GM19238 (cell line): ENCODE data around the gene KIAA1217.
A peak's percentile ranks its signal among the peaks of the same experiment; 100 is the strongest.

Source experiments
- DNase-seq: peaks from one replicate; pipeline ENCODE4 v3.0.0; 2011; ENCODE audit warnings: low spot score; ENCODE audit not compliant: insufficient read length

Gene KIAA1217

DNA sequence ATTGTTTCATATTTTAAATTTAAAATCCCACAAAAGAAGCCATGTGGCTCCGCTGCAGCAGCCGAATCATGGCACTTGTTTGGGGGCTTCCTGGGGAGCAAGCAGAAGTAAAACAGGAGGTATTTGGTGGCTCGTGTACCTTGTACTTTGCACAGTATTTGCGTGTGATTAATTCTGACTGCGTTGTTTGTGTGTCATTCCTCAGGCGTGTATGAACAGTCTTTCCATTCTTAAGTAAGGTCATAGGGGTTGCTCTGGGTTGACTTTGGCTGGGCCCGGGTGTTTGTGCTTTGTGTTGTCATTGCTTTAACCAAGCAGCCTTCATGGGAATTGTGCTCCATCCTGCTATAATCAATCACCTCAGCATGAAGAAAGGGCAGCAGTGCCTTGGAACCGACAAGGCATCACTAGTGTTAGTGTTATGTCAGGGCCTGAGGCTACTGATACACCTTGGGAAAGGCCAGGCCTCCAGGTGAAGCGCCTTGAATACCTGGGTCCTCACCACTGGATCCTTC lies 332.4 kb downstream of the KIAA1217 start:
- no peak for DNase-seq

DNA sequence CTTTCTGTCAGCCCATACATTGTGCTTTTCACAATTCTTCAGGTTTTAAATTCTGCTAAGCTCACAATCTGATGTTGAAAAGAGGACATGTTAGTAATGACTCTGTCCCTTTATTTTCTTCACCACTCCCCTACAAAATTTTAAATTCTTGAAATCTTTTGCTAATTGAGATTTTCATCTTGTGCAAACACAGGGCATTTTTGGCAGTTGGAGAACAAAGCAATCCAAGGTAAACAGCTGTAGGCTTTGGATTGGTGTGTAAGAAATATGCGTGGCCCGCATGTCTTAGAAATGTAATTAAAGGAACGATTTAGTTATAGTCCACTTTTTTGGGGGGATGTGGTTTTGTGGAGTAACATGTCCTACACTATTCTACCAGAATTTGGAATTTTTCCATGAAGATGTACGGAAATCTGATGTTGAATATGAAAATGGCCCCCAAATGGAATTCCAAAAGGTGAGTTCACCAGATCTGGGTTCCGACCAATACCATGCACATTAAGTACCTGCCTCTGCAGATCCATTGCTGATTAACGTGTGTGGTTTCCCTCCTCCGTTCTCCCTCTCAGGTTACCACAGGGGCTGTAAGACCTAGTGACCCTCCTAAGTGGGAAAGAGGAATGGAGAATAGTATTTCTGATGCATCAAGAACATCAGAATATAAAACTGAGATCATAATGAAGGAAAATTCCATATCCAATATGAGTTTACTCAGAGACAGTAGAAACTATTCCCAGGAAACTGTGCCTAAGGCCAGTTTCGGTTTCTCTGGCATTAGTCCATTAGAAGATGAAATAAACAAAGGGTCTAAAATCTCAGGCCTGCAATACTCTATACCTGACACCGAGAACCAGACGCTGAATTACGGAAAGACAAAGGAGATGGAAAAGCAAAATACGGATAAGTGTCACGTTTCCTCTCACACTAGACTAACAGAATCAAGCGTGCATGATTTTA lies 333.7 kb downstream of the KIAA1217 start:
- no peak for DNase-seq

DNA sequence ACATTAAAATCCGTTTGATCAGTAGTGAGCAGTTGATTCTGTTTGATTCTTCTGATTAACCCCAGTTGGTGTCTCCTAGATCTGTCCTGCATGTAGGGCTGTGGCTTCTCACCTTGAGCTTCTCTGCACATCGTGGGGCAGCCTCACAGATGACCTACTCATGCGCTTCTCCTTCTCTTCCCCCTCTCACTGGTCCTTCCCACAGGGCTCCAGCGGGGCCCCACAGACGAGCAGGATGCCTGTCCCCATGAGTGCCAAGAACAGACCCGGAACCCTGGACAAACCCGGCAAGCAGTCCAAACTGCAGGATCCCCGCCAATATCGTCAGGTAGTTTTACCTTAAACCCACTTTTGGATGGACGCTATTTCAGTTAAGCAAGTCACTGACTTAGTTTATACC lies 335.8 kb downstream of the KIAA1217 start:
- DNase-seq = no peak

DNA sequence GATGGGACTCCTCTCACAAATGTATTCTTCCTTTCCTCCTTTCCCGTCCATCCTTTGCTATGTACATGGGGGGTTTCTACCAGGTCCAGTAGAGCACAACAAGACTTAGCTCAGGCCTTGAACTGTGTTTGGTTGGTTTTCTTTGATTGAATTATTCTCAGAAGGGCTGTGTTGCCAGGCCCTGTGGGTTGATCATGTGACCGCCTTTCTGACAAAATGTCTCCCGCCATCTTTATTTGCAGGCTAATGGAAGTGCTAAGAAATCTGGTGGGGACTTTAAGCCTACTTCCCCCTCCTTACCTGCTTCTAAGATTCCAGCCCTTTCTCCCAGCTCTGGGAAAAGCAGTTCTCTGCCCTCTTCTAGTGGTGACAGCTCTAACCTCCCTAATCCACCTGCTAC lies 336.6 kb downstream of the KIAA1217 start:
- no peak for DNase-seq

DNA sequence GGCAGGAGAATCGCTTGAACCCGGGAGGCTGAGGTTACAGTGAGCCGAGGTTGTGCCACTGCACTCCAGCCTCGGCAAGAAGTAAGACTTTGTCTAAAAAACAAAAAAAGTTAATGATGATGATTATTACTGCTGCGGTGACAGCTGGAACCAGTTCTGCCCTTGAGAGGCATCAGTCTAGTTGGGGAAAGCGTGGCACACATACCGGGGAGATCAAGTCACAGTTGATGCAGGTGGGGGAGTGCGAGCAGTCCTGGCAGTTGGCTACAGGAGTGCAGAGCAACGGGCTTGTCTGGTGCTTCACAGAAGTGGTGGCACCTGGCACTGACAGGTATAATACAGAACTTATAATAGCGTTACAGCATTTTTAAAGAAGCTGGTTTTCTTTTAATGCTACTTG lies 341.7 kb downstream of the KIAA1217 start:
- DNase-seq = no peak

DNA sequence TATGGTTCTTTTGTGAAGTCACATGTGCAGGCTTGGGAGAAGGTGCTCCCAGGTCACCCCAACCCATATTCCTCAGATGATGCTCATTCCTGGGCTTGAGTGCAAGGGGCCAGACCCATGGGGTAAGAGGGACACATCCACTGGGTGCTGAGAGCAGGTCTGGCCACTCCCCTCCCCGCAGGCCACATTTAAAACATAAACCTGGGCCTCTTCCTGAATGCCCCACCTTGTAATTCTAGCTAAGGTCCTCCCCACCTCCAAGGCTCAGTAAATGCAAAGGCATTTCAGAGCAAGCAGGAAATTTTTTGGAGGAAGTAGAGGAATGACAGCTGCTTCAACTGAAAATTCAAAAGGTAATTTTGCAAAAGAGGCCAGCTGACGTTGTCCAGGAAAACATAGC lies 342.2 kb downstream of the KIAA1217 start:
- no peak for DNase-seq

DNA sequence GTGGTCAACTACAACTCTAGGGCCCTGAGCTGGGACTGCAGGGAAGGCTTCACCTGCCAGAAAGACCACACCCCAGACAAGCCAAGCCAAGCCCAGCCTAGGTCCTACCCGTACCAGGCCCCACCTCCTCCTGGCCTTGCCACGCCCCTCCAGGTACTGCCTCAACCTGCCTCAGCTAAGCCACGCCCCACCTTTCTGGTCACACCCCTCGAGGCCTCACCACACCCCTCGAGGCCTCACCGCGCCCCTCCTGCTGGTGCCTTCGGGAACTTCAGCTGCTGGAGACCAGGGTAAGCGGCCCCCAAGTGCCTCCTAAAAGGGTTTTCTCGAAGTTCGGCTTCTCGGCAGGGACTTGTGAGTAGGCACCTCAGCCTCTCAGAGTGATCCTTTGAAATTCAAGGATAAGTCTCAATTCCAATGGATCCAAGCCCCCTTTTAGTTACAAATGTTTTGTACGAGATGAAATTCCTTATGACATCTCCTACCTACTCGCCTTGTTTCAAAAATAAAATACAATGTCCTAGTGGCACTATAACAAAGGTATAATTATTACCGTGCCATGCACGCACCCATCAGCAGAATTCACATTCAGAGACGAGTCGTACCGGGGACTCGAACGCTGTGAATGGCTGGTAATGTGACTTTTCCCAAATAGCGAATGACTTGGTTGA lies 343.5 kb downstream of the KIAA1217 start:
- peak; percentile 25 for DNase-seq

DNA sequence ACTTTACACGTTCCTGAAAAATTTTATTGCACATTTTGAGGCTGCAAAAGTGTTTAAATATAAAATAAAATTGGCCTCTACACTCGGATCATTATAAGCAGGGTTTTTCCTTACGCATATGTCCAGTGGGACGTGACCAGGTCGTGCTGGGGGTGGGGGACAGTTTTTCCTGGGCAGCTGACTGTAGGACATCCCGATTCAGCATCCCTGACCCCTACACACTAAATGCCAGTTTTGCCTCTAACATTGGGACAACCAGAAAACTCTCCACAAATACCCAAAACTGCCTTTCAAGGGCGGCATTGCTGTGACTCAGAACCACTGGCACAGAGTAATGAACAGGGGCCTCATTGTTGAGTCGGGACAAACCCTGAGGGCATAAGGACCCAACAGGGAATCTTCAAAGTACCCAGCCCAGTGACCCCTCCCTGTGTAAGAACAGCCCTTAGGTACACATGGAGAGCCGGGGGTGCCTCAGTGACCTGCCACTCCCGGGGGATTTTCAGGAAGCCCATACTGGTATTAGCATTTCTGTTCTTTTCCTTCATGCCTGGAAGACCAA lies 344.2 kb downstream of the KIAA1217 start:
- DNase-seq = no peak

DNA sequence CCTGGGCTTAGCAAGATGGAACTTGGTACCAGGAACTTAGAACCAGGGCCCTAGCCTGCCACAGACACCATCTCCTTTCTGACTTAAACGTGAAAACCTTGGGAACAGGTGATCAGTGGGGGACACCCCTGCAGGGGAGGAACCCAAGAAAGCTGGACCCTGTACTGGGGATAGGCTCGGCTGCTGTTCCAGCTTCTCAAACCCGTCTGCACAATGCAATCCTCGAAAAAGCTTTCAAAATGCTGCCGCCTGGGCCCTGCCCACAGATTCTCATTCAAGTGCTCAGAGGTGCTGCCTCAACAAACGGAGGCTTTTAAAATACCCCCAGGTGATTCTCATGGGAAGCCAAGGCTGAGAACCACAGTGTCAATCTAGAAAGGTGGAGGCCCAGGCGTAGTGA lies 345.1 kb downstream of the KIAA1217 start:
- DNase-seq = no peak

DNA sequence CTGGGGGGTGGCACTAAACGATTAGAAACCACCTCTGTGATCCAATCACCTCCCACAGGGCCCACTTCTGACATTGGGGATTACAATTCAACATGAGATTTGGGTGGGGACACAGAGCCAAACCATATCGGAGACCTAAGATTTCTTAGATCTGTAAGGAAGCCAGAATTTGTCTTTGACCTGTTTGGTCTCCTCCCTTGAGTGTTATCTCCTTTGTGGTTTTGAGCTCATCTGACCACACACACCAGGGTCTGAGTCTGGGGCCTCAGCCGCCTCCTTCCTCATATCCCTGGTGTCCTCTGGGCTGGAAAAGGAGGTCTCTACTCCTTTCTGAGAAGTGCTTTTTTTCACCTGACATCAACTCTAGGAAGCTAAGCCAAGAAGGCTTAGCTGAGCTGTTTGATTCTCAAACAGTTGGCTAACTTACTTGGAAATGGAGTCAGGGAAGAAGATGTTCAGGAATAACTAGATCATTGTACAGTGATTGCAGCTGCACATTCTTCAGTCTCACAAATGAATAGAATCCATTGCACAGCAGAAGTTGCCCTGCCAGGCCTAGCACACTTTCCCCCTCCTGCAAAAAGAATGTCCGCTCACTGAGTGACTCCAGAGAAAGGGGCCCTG lies 347.3 kb downstream of the KIAA1217 start:
- no peak for DNase-seq

DNA sequence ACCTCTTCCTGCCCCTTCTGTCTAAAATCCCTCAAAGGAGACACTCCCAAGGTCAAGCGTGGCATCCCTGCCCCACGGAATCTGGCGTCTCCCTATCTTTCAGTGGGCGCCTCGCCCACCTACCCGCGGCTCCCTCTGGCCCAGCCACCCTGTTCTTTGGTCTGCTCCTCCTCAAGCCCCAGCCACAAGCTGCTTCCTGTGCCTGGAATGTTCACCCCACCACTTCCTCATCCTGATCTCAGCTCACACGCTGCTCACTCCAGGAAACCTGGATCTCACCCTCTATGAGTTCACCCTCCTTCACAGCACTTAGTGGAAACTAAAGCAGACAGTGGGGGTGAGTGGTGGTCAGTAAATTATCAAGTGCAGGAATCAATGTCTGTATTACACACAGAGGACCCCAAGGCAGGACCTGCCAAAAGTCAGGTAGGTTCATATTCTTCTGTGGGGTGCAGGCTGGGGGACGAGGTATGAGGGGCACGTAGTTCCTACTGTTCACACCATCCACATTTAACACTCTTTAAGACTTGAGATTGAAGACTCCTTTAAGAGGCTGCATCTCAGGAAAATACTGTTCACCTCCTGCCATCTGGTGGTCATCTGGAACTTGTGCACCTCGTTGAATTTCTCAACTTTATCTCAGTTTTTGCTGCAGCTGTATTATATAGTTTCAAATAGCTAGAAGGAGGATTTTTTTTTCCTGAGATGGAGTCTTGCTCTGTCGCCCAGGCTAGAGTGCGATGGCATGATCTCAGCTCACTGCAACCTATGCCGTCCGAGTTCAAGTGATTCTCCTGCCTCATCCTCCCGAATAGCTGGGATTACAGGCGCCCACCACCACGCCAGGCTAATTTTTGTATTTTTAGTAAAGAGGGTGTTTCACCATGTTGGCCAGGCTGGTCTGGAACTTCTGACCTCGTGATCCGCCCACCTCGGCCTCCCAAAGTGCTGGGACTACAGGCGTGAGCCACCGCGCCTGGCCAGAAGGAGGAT lies 348.1 kb downstream of the KIAA1217 start:
- no peak for DNase-seq

DNA sequence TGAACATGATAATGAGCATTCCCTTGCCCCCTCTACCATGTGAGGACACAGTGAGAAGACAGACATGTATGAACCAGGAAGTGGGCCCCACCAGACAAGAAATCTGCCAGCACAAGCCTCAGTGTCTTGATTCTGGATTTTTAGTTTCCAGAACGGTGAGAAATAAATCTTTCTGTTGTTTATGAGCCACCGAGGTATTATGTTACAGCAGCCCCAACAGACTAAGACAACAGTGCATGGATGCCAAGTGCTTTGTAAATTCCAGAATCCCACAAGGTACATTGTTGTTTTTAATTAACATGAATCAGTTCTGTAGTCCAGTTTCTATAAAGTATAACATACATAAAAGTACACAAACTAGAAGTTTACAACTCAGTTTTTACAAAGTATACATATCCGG lies 352.5 kb downstream of the KIAA1217 start:
- DNase-seq = no peak

DNA sequence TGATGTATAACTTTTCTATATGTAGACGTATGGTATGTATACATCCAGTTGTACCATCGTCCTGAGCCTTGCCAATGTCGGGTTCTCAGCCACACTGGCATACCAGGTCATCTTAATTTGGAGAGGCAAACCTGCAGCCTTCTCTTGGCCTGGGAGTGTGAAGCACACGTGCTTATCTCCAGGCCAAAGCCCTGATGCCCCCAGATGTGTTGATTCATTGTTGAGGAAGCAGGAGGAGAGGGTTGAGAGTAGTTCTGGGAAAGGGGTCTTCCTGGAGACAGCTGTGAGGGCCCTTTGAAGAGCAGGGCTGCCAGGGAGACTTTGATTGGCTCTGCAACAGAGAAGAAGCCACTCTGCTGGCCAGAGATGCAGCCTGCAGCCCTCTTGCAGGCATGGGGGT lies 359.1 kb downstream of the KIAA1217 start:
- DNase-seq = no peak

DNA sequence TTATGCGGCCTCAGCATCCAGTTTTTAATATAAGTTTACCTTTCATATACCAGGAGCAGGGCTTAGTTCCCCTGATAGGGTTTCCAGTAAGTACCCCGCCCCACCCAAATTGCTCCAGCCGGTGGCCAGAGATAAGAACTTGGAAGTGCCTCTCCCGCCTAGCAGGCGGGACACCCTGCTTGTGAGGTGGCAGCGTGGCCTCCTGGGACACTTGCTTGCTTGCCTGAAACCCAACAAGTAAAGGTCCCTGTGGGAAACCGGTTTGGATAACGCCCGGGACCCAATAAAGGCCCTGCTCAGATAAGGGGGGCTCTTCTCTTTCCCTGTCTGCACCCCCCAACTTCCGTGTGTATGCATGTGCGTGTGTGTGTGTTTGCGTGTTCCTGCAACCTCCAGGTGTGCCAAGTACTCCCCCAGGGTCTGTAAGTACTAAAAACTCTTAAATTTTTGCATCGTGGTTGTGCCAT lies 360.4 kb downstream of the KIAA1217 start:
- no peak for DNase-seq

DNA sequence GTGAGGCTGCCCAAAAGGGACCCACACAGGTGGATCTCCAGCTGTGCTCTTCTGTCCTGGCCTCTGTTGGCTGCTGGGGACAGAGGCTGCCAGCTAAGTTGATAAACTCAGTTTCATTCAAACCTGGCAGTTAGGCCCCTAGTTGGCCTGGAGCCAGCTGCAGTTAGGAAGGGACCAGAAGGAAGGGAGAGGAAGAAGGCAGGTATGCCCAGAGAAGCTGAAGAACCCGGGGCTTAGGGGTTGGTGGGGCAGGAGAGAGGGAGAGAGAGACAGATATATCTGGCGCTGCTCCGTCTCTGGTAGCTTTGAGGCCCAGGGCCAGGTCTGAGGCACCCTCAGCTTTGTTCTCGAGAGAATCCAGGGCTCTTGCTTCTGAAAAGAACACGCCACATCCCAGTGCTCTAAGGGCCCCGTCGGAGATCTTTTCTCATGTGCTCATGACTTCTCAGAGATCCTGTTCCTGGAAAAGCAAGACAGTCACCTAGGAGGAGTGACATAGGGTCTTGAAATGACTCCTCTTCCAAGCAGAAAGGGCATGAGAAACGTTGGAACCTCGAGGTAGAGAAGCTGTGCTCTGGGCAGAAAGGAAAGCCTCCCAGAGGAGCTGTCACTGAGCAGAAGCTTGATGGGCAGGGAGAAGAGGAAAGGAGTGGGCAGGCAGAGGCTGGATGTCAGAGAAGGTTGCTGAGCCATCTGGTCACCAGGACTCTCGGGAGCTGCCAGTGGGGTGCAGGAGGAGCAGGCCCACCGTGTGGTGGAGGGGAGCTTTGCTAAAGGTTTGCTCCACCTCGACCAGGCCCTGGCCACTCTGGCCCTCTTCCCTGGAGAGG lies 361.1 kb downstream of the KIAA1217 start:
- no peak for DNase-seq

DNA sequence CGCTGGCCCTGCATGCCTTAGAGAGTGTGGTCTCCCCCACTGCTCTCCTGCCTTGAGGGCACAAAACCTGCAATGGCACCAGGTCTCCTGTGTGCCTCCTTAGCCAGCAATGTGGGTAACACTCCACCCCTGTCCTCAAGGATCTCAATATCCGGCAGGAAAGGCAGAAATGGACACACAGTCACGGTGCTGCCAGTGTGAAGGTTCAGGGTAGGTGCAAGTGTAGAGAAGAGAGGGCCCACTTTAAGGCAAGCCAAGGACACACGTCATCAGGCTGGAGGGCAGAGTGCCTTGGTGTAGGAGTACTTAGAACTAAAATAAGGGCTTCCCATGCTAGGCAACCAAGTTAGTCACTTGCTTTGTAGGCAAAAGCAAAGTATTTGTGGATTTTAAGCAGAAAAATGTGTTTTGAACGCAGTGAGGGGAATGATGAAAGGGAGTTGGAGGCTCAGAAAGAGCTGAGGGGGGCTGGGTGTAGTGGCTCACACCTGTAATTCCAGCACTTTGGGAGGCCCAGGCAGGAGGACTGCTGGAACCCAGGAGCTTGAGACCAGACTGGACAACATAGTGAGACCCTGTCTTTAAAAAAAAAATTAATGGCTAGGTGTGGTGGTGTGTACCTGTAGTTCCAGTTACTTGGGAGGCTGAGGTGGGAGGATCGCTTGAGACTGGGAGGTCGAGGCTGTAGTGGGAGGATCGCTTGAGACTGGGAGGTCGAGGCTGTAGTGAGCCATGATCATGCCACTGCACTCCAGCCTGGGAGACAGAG lies 361.9 kb downstream of the KIAA1217 start:
- no peak for DNase-seq

DNA sequence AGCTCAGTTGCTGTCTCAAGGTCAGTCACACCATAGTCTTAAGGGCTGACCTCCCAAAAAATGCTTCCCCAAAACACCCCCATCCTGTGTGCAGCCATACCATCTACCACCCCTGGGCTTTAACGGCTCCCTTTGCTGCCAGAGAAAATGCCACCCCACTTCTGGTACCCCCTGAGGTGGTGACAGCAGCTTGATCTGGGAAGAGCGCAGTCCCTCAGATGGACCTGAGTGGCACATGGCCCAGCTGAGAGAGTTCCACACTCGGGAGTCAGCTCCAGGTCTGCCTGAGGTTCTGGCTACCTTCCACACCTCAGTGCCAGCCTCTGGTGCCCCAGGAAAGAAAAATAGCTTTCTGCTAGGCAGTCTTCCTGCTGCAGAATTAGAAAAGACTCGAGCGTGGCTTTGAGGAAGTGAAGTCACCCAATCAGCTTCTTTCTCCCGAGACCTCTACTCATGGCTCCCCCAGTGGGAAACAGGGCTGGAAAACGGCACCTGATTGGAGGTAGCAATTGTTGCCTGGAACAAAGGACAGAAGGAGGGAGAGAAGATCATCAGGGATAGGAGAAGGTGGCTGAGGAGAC lies 363.0 kb downstream of the KIAA1217 start:
- DNase-seq = no peak

DNA sequence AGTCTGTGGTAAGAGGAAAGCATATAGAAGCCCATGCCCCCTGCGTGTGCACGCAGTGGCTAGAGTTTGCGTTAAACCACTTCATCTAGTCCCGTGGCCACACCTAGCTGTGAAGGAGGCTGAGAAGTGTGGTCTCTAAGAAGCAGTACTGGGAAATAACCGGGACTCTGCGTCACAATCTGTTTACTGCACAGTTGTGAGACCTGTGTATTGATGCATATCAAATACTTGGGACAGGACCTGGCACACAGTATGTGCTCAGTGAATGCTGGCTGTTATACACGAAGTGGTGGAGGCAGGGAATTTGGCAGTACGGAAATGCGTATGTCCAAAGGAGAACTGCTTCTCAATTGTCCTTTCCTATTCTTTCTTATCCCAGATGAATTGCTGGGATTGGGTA lies 365.2 kb downstream of the KIAA1217 start:
- DNase-seq = no peak
